NCI-H187 treated with DMSO at 0.1 percent for 48 hours (cell line): Measurements from ENCODE around the gene FANCI.

Source experiments
- DNase-seq: peaks from one replicate; lab custom pipeline; 2025; lab: John Stamatoyannopoulos, UW

FANCI gene

GRCh38 chr15:89361451-89362202 lies 117.8 kb downstream of the FANCI start:
- DNase-seq: no peak

- no peak for DNase-seq
Observed at GRCh38 chr15:89362203-89363101, 118.7 kb downstream of the FANCI start.

- DNase-seq: no peak
Observed at GRCh38 chr15:89363133-89363532, 119.4 kb downstream of the FANCI start.

GRCh38 chr15:89363770-89364169 lies 120.0 kb downstream of the FANCI start:
- no peak for DNase-seq

- DNase-seq: no peak
Observed at GRCh38 chr15:89364341-89364740, 120.6 kb downstream of the FANCI start.

GRCh38 chr15:89364741-89365450 lies 121.1 kb downstream of the FANCI start:
- DNase-seq: no peak

- DNase-seq: no peak
Observed at GRCh38 chr15:89365462-89366065, 121.8 kb downstream of the FANCI start.
